H1 (cell line): ENCODE measurements around the gene SPOCD1. TPM values are rescaled to one million over a fixed set of nuclear protein-coding genes. Genes with fewer than 3 reads are reported as not detected.

Source experiments
- CHD7 ChIP-seq: fragments of 300-600 bp; sonication (generic); IDR thresholded peaks from 2 replicates; pipeline ENCODE4 v1.7.1; 2012; ENCODE audit warnings: low read length, moderate library complexity, mild to moderate bottlenecking, inconsistent platforms; ENCODE audit not compliant: insufficient replicate concordance
- SRF ChIP-seq: IDR thresholded peaks from 2 replicates; pipeline ENCODE4 v1.6.1; 2011; ENCODE audit warnings: mild to moderate bottlenecking, low read depth, low read length, moderate library complexity
- TBP ChIP-seq: IDR thresholded peaks from 2 replicates; pipeline ENCODE4 v1.6.1; 2011; ENCODE audit warnings: low read depth, low read length, improper control_type of control experiment
- USF2 ChIP-seq: IDR thresholded peaks from 2 replicates; pipeline ENCODE4 v1.6.1; 2011; ENCODE audit warnings: low read length, improper control_type of control experiment
- polyA plus RNA-seq, 7 experiments: library from polyadenylated mRNA; depleted of rRNA in 3 of 7; stranded (reverse) in 5 of 7; unstranded in 2 of 7; fragments of >200 nt in 5 of 7; fragments of 200-250 nt in 2 of 7; gene quantifications; 1 replicate in 5 of 7; 2 replicates in 1 of 7; 4 replicates in 1 of 7; pipeline versions ENCODE4 v1.2.1 to v1.2.3, GENCODE V29; 2011 to 2013; ENCODE audit warnings: missing spikeins in 2 of 7, mixed read lengths in 2 of 7
- total RNA-seq: library from RNA; stranded (reverse); fragmentation: NEBNext Ultra II Directional; extraction: Animal tissue kit (Norgen Biotek cat#: 25700); gene quantifications from 2 replicates; pipeline ENCODE4 v1.2.1, GENCODE V29; 2021
- TF ChIP-seq, protein P1 (sequence below), 3 experiments: IDR thresholded peaks; 1 replicate in 2 of 3; 2 replicates in 1 of 3; pipeline versions ENCODE4 v1.5.1 to v1.6.1; 2011; ENCODE audit warnings: low read length in 3 of 3, mild to moderate bottlenecking in 3 of 3, inconsistent platforms in 2 of 3, low read depth in 1 of 3, moderate library complexity in 1 of 3; ENCODE audit not compliant: insufficient read depth in 1 of 3; ENCODE audit errors: control extremely low read depth in 1 of 3

SPOCD1 gene
- total and polyA plus RNA-seq, 2 of the 8 experiments (the other 6 are each of a cell fraction or from before 2014, with no cell fraction given), result 1.8 to 2.9 TPM

DNA sequence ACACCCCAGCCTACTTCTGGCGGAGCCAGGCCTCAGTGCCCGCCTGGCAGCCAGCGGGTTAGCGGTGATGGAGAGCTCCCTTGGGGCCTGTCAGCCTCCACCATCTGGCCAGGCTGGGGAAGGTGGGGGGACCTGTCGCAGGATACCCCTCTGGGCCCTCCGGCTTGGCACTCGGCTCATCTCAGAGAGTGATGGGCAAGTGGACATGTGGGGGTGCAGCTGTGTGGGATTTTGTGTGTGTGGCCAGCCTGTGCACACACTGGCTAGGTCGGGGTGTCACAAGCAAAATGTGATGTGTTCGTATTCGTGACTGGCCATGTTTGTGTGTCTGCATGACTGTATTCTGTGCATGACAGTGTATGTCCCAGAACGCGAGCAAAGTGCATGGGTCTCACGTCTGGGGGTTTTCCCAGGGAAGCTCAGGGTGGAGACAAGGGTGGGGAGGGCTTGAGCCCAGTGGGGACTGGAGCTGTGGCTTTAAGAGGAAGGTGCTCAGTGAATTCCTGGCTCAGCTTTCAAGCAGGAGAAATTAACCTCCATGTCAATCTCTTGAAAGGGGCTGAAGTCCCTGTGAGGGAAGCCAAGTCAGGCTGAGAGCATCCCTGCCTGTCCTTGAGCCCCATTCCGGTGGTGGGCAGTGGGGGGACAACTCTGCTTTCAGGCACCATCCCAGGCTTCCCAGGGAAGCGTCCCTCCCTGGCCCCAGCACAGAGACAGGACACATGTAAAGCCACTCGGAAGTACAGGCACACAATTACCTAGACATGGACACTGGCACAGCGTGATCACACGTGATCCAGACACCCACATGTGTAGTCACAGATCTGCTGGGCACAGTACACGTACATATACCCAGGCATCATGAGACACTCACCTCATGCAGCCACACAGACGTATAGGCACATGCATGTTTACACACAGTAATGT is 30.5 kb downstream of the SPOCD1 start (continued):
- TF ChIP-seq, protein P1, sequence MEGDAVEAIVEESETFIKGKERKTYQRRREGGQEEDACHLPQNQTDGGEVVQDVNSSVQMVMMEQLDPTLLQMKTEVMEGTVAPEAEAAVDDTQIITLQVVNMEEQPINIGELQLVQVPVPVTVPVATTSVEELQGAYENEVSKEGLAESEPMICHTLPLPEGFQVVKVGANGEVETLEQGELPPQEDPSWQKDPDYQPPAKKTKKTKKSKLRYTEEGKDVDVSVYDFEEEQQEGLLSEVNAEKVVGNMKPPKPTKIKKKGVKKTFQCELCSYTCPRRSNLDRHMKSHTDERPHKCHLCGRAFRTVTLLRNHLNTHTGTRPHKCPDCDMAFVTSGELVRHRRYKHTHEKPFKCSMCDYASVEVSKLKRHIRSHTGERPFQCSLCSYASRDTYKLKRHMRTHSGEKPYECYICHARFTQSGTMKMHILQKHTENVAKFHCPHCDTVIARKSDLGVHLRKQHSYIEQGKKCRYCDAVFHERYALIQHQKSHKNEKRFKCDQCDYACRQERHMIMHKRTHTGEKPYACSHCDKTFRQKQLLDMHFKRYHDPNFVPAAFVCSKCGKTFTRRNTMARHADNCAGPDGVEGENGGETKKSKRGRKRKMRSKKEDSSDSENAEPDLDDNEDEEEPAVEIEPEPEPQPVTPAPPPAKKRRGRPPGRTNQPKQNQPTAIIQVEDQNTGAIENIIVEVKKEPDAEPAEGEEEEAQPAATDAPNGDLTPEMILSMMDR (IDR thresholded peaks at IDR 0.05; ENCODE audit: control extremely low read depth in 1 of 3, insufficient read depth in 1 of 3, low read depth in 1 of 3, low read length in 3 of 3), result no peak
- TF ChIP-seq TBP (no peak), SRF (no peak), USF2 (no peak), CHD7 (no peak)
